ENCODE results near the gene FOXQ1.

Gene FOXQ1

GRCh38 chr6:1287103-1287591 is 24.8 kb upstream of the FOXQ1 start:
- Histone ChIP-seq H3K4me3 (replicated peaks; ENCODE audit: low read depth, low read length) (no peak overlapping the region), H3K36me3 (ENCODE audit: control insufficient read depth, insufficient read depth, low read length) (no peaks in the 10 kb centered on the region), H3K27me3 (replicated peaks; ENCODE audit: control insufficient read depth, insufficient read depth, low read length) (no peaks in the 10 kb centered on the region)
- DNase-seq (ENCODE audit: extremely low read depth, insufficient read length): no peak
- no peak for TF ChIP-seq CTCF (IDR thresholded peaks at IDR 0.05; ENCODE audit: insufficient read depth, low read length, poor library complexity, severe bottlenecking)

DNA sequence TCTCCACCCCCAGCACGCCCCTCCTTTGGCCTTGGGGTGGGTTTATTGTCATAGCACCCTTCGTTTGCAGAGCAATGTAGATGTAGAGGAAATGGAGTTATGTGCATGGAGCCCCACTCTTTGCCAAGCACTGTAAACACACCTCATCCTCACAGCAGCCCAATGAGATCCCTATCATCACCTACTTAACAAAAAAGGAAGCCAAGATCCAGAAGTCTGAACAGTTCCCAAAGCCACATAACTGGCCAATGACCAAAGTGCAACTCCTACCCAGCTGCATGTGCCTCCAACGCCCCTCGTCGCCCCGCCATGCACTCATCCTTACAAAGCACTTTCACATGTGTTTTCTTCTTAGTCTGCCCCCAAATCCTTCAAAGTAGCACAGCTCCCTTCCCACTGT is 21.8 kb upstream of the FOXQ1 start:
- H3K4me3 ChIP-seq (replicated peaks; ENCODE audit: low read depth, low read length): no peak overlapping the region
- no peaks in the 10 kb centered on the region for H3K27me3 ChIP-seq (replicated peaks; ENCODE audit: control insufficient read depth, insufficient read depth, low read length)
- no peak for DNase-seq (ENCODE audit: extremely low read depth, insufficient read length)
- no peaks in the 10 kb centered on the region for H3K36me3 ChIP-seq (ENCODE audit: control insufficient read depth, insufficient read depth, low read length)
- TF ChIP-seq CTCF (IDR thresholded peaks at IDR 0.05; ENCODE audit: insufficient read depth, low read length, poor library complexity, severe bottlenecking): no peak

- Histone ChIP-seq H3K4me3 (replicated peaks; ENCODE audit: low read depth, low read length) (no peak overlapping the region), H3K36me3 (ENCODE audit: control insufficient read depth, insufficient read depth, low read length) (no peaks in the 10 kb centered on the region), H3K27me3 (replicated peaks; ENCODE audit: control insufficient read depth, insufficient read depth, low read length) (no peaks in the 10 kb centered on the region)
- no peak for DNase-seq (ENCODE audit: extremely low read depth, insufficient read length)
- no peak for TF ChIP-seq CTCF (IDR thresholded peaks at IDR 0.05; ENCODE audit: insufficient read depth, low read length, poor library complexity, severe bottlenecking)
Measured at GRCh38 chr6:1290805-1291204, 21.1 kb upstream of the FOXQ1 start.

GRCh38 chr6:1291381-1291780 is 20.5 kb upstream of the FOXQ1 start:
- TF ChIP-seq CTCF (IDR thresholded peaks at IDR 0.05; ENCODE audit: insufficient read depth, low read length, poor library complexity, severe bottlenecking): no peak
- Histone ChIP-seq H3K27me3 (replicated peaks; ENCODE audit: control insufficient read depth, insufficient read depth, low read length) (no peaks in the 10 kb centered on the region), H3K4me3 (replicated peaks; ENCODE audit: low read depth, low read length) (no peak overlapping the region), H3K36me3 (ENCODE audit: control insufficient read depth, insufficient read depth, low read length) (no peaks in the 10 kb centered on the region)
- DNase-seq (ENCODE audit: extremely low read depth, insufficient read length): no peak

DNA sequence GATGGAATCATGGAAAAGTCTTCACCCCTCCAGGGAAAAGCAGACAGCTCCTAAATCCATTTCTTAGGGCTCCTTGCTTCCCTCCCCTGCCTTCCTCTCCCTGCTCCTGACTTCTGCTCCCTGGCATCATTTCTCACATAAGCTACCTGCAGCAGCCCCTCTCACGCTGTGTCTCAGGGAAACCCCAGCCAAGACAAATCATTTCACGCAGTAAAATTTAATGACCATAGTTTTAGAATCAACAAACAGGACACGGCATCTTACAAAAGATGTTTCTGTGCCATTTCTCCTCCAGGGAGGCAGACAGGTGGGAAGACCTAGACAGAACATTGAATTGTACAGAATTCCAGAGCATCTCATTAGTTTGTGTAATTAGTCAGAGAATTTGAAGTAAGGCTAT is 16.5 kb upstream of the FOXQ1 start:
- DNase-seq (ENCODE audit: extremely low read depth, insufficient read length): no peak
- TF ChIP-seq CTCF (IDR thresholded peaks at IDR 0.05; ENCODE audit: insufficient read depth, low read length, poor library complexity, severe bottlenecking): no peak
- Histone ChIP-seq H3K27me3 (replicated peaks; ENCODE audit: control insufficient read depth, insufficient read depth, low read length) (no peaks in the 10 kb centered on the region; the same call in 1 of the 2 replicates), H3K4me3 (replicated peaks; ENCODE audit: low read depth, low read length) (no peak overlapping the region), H3K36me3 (ENCODE audit: control insufficient read depth, insufficient read depth, low read length) (no peaks in the 10 kb centered on the region)

DNA sequence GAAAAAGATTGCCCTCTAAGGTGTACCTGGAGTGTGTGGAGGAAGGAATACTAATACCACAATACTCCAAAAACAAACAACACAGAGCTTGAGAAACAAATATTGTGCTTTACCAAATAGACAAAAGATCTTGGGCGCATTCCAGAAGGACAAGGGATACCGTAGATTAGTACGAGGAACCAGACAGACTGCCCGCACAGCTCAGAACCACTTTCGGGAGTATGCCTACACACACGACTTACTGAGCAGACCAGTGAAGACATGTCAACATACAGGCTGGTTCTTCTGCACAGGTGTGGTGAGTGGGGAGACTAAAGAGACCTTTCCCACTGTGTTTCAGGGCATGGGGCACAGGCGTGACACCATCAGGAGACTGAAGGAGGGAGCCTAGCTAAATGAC is 15.8 kb upstream of the FOXQ1 start:
- Histone ChIP-seq H3K4me3 (replicated peaks; ENCODE audit: low read depth, low read length) (no peak overlapping the region), H3K27me3 (replicated peaks; ENCODE audit: control insufficient read depth, insufficient read depth, low read length) (no peaks in the 10 kb centered on the region; the same call in 1 of the 2 replicates), H3K36me3 (ENCODE audit: control insufficient read depth, insufficient read depth, low read length) (no peaks in the 10 kb centered on the region)
- no peak for DNase-seq (ENCODE audit: extremely low read depth, insufficient read length)
- no peak for TF ChIP-seq CTCF (IDR thresholded peaks at IDR 0.05; ENCODE audit: insufficient read depth, low read length, poor library complexity, severe bottlenecking)
